Right atrium auricular region (tissue), 2 donors: ENCODE measurements around the gene SPDYC. TPM values are rescaled to one million over a fixed set of nuclear protein-coding genes. Genes with fewer than 3 reads are reported as not detected.

ENCODE experiments used
- DNase-seq: peaks from one replicate; pipeline ENCODE4 v3.0.0-alpha.2; 2019; ENCODE audit warnings: low spot score
- H3K27ac ChIP-seq, 2 donors: fragments of 200-600 bp; sonication (generic); 1 replicate in 1 of 2; 2 replicates in 1 of 2; pipeline ENCODE4 v1.5.1; 2016 to 2019
- H3K27me3 ChIP-seq, 2 donors: fragments of 200-600 bp; sonication (generic); one replicate each; pipeline versions ENCODE4 v1.5.1 to v1.6.0; 2017 to 2019
- H3K36me3 ChIP-seq: fragments of 200-600 bp; sonication (generic); one replicate; pipeline ENCODE4 v1.5.1; 2016
- H3K4me1 ChIP-seq, 2 donors: fragments of 200-600 bp; sonication (generic); one replicate each; pipeline versions ENCODE4 v1.5.1 to v1.6.0; 2017 to 2019
- H3K4me3 ChIP-seq, 2 donors: fragments of 200-600 bp; sonication (generic); 1 replicate in 1 of 2; 2 replicates in 1 of 2; pipeline ENCODE4 v1.5.1; 2017 to 2019; ENCODE audit warnings: mild to moderate bottlenecking in 1 of 2, moderate library complexity in 1 of 2
- H3K9me3 ChIP-seq, 2 donors: fragments of 200-600 bp; sonication (generic); one replicate each; pipeline ENCODE4 v1.5.1; 2019
- total RNA-seq, 2 donors: library from RNA; depleted of rRNA; stranded (reverse); fragments of >200 nt; gene quantifications; one replicate each; pipeline ENCODE4 v1.1.0, GENCODE V29; 2016
- TF ChIP-seq, protein P1 (sequence below), 2 donors: fragments of 200-600 bp; sonication (generic); IDR thresholded peaks; one replicate each; pipeline ENCODE4 v1.5.1; 2019; ENCODE audit warnings: antibody characterized with exemption in 2 of 2

The SPDYC gene
- total RNA-seq, 2 donors from 2014 or later: not detected

DNA sequence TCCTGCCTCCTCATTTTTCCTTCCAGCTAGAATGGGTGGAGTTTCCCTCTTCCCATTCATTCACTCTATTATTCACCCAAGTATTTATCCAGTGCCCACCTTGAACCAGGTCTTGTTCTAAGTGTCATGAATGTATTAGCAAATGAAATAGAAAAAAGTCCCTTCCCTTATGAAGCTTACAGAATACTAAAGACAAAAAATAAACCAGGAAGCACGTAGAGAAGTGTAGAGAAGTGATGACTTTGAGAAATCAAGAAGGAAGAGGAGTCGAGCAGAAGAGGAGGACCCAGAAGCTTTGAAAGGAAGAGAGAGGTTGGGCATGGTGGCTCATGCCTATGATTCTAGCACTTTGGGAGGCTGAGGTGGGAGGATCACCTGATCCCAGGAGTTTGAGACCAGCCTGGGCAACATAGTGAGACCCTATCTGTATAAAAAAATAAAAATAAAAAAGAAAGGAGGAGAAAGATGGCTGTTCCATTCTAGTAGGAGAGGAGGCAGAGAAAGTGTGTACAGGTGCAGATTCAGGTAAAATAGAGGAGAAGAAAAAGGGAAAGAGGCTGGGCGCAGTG is 18.6 kb upstream of the SPDYC start:
- H3K4me1 ChIP-seq: peaks cover 0 to 20% of the 10 kb centered on the region in 2 donors
- no peak for DNase-seq
- H3K36me3 ChIP-seq: no peaks in the 10 kb centered on the region
- H3K4me3 ChIP-seq: no peak overlapping the region
- H3K9me3 ChIP-seq: no peaks in the 10 kb centered on the region
- H3K27ac ChIP-seq: peak overlapping the region; percentile 73 to 82
- H3K27me3 ChIP-seq: no peaks in the 10 kb centered on the region
- TF ChIP-seq, protein P1, sequence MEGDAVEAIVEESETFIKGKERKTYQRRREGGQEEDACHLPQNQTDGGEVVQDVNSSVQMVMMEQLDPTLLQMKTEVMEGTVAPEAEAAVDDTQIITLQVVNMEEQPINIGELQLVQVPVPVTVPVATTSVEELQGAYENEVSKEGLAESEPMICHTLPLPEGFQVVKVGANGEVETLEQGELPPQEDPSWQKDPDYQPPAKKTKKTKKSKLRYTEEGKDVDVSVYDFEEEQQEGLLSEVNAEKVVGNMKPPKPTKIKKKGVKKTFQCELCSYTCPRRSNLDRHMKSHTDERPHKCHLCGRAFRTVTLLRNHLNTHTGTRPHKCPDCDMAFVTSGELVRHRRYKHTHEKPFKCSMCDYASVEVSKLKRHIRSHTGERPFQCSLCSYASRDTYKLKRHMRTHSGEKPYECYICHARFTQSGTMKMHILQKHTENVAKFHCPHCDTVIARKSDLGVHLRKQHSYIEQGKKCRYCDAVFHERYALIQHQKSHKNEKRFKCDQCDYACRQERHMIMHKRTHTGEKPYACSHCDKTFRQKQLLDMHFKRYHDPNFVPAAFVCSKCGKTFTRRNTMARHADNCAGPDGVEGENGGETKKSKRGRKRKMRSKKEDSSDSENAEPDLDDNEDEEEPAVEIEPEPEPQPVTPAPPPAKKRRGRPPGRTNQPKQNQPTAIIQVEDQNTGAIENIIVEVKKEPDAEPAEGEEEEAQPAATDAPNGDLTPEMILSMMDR (IDR thresholded peaks at IDR 0.05): no peak

DNA sequence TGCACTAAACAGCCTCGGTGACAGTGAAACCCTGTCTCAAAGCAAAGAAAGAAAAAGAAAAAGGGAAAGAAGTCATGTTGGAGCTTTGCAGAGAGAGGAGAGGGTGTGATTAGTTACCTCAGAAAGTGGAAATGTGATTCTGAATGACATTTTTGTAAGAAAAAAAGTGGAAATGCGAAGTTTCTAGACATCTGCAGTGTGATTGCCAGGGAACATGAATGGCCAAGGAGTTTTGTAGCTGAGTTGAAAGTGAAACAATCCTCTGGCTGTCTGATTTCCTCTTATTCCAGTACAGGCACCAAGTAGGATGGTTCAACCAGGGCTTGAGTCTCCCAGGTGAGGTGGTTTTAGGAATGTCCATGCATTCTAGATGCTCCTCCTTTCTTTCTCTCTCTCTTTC is 17.9 kb upstream of the SPDYC start:
- no peaks in the 10 kb centered on the region for H3K36me3 ChIP-seq

DNA sequence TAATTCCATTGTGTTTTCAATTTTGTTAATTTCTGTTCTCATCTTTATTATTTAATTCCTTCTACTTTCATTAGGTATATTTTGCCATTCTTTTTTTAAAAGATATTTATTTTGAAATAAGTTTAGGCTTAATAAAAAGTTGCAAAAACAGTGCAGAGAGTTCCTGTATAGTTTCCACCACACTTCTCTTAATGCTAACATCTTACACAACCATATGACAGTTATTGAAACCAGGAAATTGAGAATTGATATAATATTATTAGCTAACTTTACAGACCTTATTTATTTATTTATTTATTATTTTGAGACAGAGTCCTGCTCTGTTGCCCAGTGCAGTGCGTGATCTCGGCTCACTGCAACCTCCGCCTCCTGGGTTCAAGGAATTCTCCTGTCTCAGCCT is 13.8 kb upstream of the SPDYC start:
- Histone ChIP-seq H3K27ac (no peak overlapping the region), H3K9me3 (no peaks in the 10 kb centered on the region), H3K4me1 (peaks cover 0 to 6% of the 10 kb centered on the region in 2 donors), H3K36me3 (no peaks in the 10 kb centered on the region), H3K4me3 (no peak overlapping the region), H3K27me3 (no peaks in the 10 kb centered on the region)
- TF ChIP-seq, protein P1 (IDR thresholded peaks at IDR 0.05): no peak
- no peak for DNase-seq

More for the DNA sequence above, 17.9 kb upstream of the SPDYC start:
- TF ChIP-seq, protein P1 (IDR thresholded peaks at IDR 0.05): no peak
- Histone ChIP-seq H3K27me3 (no peaks in the 10 kb centered on the region), H3K4me3 (no peak overlapping the region), H3K4me1 (peaks cover 0 to 20% of the 10 kb centered on the region in 2 donors), H3K27ac (no peak overlapping the region), H3K9me3 (no peaks in the 10 kb centered on the region)
- DNase-seq: no peak

DNA sequence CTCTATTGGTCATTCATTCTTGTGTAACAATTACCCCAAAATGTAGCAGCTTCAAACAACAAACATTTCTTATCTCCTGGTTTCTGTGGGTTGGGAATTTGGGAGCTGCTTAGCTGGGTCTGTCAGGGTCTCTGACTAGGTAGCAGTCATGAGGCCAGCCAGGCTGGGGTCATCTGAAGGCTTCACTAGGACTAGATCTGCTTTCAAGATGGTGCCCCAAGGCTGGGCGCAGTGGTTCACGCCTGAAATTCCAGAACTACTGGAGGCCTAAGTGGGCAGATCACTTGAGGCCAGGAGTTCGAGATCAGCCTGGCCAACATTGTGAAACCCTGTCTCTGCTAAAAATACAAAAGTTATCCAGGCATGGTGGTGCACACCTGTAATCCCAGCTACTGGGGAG is 13.1 kb upstream of the SPDYC start:
- Histone ChIP-seq H3K9me3 (no peaks in the 10 kb centered on the region), H3K4me3 (no peak overlapping the region), H3K4me1 (no peaks in the 10 kb centered on the region), H3K27me3 (no peaks in the 10 kb centered on the region), H3K36me3 (no peaks in the 10 kb centered on the region), H3K27ac (no peak overlapping the region)
- no peak for DNase-seq
- TF ChIP-seq, protein P1 (IDR thresholded peaks at IDR 0.05): no peak

DNA sequence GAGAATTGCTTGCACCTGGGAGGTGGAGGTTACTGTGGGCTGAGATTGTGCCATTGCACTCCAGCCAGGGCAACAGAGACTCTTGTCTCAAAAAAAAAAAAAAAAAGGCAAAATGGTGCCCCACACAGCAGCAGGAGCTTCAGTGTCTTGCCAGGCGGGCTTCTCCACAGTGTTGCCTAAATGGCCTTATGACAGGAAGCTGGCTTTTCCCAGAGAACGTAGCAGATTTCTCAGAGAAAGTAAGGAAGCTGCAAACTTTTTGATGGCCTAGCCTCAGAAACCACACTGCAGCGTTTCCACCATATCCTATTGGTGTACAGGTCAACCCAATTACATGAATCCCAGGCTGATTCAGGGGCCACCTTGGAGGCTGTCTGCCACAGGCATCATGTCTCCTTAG is 12.7 kb upstream of the SPDYC start:
- H3K9me3 ChIP-seq: no peaks in the 10 kb centered on the region
- no peaks in the 10 kb centered on the region for H3K4me1 ChIP-seq
- TF ChIP-seq, protein P1 (IDR thresholded peaks at IDR 0.05): no peak
- H3K36me3 ChIP-seq: no peaks in the 10 kb centered on the region
- H3K27me3 ChIP-seq: no peaks in the 10 kb centered on the region
- no peak for DNase-seq
- H3K4me3 ChIP-seq: no peak overlapping the region
- H3K27ac ChIP-seq: no peak overlapping the region

DNA sequence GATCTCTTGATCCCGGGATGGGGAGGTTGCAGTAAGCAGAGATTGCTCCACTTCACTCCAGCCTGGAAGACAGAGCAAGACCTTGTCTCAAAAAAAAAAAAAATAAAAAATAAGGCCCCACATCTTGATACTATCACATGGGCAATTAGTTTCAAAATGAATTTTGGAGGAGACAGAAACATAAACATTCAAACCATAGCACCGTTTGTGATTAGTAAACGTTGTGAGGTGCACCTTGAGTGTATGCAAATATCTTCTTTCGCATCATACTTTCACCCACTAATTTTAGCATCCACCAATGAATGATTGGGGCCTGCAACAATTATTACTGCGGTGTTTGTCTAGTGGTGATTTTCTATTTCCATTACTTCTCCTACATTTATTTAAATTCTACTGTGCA is 11.0 kb upstream of the SPDYC start:
- Histone ChIP-seq H3K36me3 (no peaks in the 10 kb centered on the region), H3K27me3 (no peaks in the 10 kb centered on the region), H3K27ac (no peak overlapping the region), H3K4me1 (no peaks in the 10 kb centered on the region), H3K4me3 (no peak overlapping the region), H3K9me3 (no peaks in the 10 kb centered on the region)
- TF ChIP-seq, protein P1 (IDR thresholded peaks at IDR 0.05): no peak
- no peak for DNase-seq
